ENCODE results near the gene SCAMP3.

The SCAMP3 gene

DNA sequence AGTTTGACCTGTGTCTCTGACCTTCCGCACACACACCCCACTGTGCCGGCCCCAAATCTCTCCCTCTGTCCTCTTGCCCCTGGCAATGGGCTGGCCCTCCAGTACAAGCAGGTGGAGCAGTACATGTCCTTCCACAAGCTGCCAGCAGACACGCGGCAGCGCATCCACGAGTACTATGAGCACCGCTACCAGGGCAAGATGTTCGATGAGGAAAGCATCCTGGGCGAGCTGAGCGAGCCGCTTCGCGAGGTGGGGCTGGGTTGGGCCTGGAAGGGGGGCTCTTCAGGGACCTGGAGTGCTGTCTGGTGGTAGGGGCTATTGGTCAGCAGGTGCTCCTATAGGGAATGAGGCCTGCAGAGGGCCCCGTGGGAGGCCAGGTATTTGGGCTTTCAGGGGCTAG is 22.9 kb upstream of the SCAMP3 start:
- Histone ChIP-seq H2BK5ac (ENCODE audit: low read depth, low read length, poor library complexity) (no peak overlapping the region), H2BK12ac (ENCODE audit: low read length) (no peak overlapping the region), H3K79me2 (ENCODE audit: control insufficient read depth, insufficient read depth, low read length, poor library complexity) (no peaks in the 10 kb centered on the region), H2AFZ (ENCODE audit: insufficient read depth, low read length, poor library complexity) (no peak overlapping the region), H3K14ac (ENCODE audit: low read length) (no peak overlapping the region), H2BK120ac (ENCODE audit: insufficient read depth, low read length, poor library complexity) (no peak overlapping the region), H3K4me3 (ENCODE audit: low read depth, low read length) (no peak overlapping the region), H3K18ac (ENCODE audit: low read length) (no peak overlapping the region), H3K4me1 (ENCODE audit: control insufficient read depth in 1 of 2, insufficient read depth in 2 of 2, low read length in 2 of 2) (no peaks in the 10 kb centered on the region), H4K91ac (ENCODE audit: low read depth, low read length) (no peak overlapping the region), H3K9ac (ENCODE audit: low read length) (no peak overlapping the region), H3K4me2 (ENCODE audit: low read length) (no peak overlapping the region), H3K4ac (ENCODE audit: low read depth, low read length) (no peak overlapping the region), H3K23ac (ENCODE audit: low read length) (no peak overlapping the region), H3K36me3 (ENCODE audit: control insufficient read depth in 1 of 2, insufficient read depth in 2 of 2, low read length in 2 of 2) (peaks cover 2% of the 10 kb centered on the region in 2 experiments), H3K79me1 (ENCODE audit: low read length) (no peaks in the 10 kb centered on the region), H2AK5ac (ENCODE audit: low read length) (no peak overlapping the region), H4K12ac (ENCODE audit: low read depth, low read length) (no peak overlapping the region), H3K27me3 (ENCODE audit: insufficient read depth, low read length) (no peaks in the 10 kb centered on the region), H3K9me3 (ENCODE audit: insufficient read depth, low read depth, low read length) (no peaks in the 10 kb centered on the region), H4K8ac (ENCODE audit: low read depth, low read length) (no peak overlapping the region), H3K27ac (ENCODE audit: low read depth, low read length) (no peak overlapping the region)
- no CpG with 5 or more reads among the region's 14 CpGs for WGBS (ENCODE audit: extremely low coverage, insufficient coverage, insufficient read length)
- no peak for DNase-seq

DNA sequence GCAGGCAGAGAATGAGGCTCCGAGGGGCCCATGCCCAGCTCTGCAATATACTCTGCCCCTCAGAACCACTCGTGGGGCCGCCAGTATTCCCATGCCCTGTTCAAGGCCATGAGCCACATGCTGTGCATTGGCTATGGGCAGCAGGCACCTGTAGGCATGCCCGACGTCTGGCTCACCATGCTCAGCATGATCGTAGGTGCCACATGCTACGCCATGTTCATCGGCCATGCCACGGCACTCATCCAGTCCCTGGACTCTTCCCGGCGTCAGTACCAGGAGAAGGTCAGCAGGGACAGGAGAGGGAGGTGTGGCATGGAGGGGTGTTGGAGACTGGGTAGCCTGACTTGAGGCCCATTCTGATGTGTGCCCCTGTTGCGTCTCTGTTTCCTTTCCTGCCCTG is 22.3 kb upstream of the SCAMP3 start:
- H2BK12ac ChIP-seq (ENCODE audit: low read length), result no peak overlapping the region
- H3K4me1 ChIP-seq (ENCODE audit: control insufficient read depth in 1 of 2, insufficient read depth in 2 of 2, low read length in 2 of 2), result no peaks in the 10 kb centered on the region
- no peak overlapping the region for H2AK5ac ChIP-seq (ENCODE audit: low read length)
- no peak overlapping the region for H3K4me2 ChIP-seq (ENCODE audit: low read length)
- H3K4ac ChIP-seq (ENCODE audit: low read depth, low read length), result no peak overlapping the region
- H3K27ac ChIP-seq (ENCODE audit: low read depth, low read length), result no peak overlapping the region
- H4K8ac ChIP-seq (ENCODE audit: low read depth, low read length), result no peak overlapping the region
- no peak overlapping the region for H2BK5ac ChIP-seq (ENCODE audit: low read depth, low read length, poor library complexity)
- no peak overlapping the region for H3K14ac ChIP-seq (ENCODE audit: low read length)
- no peak overlapping the region for H3K4me3 ChIP-seq (ENCODE audit: low read depth, low read length)
- no peak overlapping the region for H3K18ac ChIP-seq (ENCODE audit: low read length)
- H4K91ac ChIP-seq (ENCODE audit: low read depth, low read length), result no peak overlapping the region
- H3K27me3 ChIP-seq (ENCODE audit: insufficient read depth, low read length), result no peaks in the 10 kb centered on the region
- no peak overlapping the region for H3K9ac ChIP-seq (ENCODE audit: low read length)
- no peak overlapping the region for H2AFZ ChIP-seq (ENCODE audit: insufficient read depth, low read length, poor library complexity)
- H4K12ac ChIP-seq (ENCODE audit: low read depth, low read length), result no peak overlapping the region
- WGBS (ENCODE audit: extremely low coverage, insufficient coverage, insufficient read length), result no CpG with 5 or more reads among the region's 12 CpGs
- no peak for DNase-seq
- no peaks in the 10 kb centered on the region for H3K79me2 ChIP-seq (ENCODE audit: control insufficient read depth, insufficient read depth, low read length, poor library complexity)
- no peaks in the 10 kb centered on the region for H3K79me1 ChIP-seq (ENCODE audit: low read length)
- no peak overlapping the region for H2BK120ac ChIP-seq (ENCODE audit: insufficient read depth, low read length, poor library complexity)
- no peaks in the 10 kb centered on the region for H3K9me3 ChIP-seq (ENCODE audit: insufficient read depth, low read depth, low read length)
- peaks cover 2% of the 10 kb centered on the region in 2 experiments for H3K36me3 ChIP-seq (ENCODE audit: control insufficient read depth in 1 of 2, insufficient read depth in 2 of 2, low read length in 2 of 2)
- no peak overlapping the region for H3K23ac ChIP-seq (ENCODE audit: low read length)

DNA sequence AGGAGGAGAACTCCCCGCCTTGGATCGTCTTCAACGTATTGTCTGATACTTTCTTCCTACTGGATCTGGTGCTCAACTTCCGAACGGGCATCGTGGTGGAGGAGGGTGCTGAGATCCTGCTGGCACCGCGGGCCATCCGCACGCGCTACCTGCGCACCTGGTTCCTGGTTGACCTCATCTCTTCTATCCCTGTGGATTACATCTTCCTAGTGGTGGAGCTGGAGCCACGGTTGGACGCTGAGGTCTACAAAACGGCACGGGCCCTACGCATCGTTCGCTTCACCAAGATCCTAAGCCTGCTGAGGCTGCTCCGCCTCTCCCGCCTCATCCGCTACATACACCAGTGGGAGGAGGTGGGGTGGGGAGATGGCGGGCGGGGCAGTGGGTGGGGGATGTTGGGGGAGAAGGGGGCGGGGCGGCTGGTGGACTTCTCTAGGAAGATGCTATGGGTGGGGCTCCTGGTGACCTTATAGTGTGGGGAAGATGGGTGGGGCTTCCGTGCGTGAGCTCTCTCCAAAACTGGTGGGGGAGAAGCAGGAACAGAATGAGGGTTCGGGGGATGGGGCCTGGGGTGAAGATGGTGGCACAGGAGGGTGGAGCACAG is 20.4 kb upstream of the SCAMP3 start:
- Histone ChIP-seq H3K4me3 (ENCODE audit: low read depth, low read length) (no peak overlapping the region), H4K12ac (ENCODE audit: low read depth, low read length) (no peak overlapping the region)

DNA sequence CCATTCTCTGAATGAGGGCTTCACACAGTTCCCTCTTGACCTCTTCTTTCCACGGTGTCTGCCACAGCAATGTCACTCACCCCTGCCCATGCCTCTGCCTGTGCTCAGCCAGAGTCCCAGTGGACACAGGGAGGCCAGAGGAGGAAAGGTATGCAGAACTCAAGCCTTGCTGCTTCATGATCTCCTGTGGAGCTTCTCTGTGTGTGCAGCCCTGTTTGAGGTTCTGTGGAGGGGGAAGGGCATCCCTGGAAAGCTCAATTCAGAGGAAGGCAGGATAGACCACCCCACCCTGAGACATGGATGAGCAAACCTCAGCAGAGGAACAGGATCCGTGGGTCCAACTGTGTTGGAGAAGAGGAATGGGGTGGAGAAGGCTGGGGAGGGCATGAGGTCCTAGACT is 17.1 kb upstream of the SCAMP3 start:
- Histone ChIP-seq H3K27me3 (ENCODE audit: insufficient read depth, low read length) (no peaks in the 10 kb centered on the region), H2AK5ac (ENCODE audit: low read length) (no peak overlapping the region), H4K8ac (ENCODE audit: low read depth, low read length) (no peak overlapping the region), H3K4me3 (ENCODE audit: low read depth, low read length) (no peak overlapping the region), H3K4me2 (ENCODE audit: low read length) (no peak overlapping the region), H3K18ac (ENCODE audit: low read length) (no peak overlapping the region), H3K79me1 (ENCODE audit: low read length) (peaks cover 4% of the 10 kb centered on the region), H4K12ac (ENCODE audit: low read depth, low read length) (no peak overlapping the region), H3K23ac (ENCODE audit: low read length) (no peak overlapping the region), H3K4me1 (ENCODE audit: control insufficient read depth in 1 of 2, insufficient read depth in 2 of 2, low read length in 2 of 2) (peaks cover 8 to 12% of the 10 kb centered on the region in 2 experiments), H3K4ac (ENCODE audit: low read depth, low read length) (no peak overlapping the region), H3K36me3 (ENCODE audit: control insufficient read depth in 1 of 2, insufficient read depth in 2 of 2, low read length in 2 of 2) (peaks cover 2% of the 10 kb centered on the region in 2 experiments), H3K9ac (ENCODE audit: low read length) (peak overlapping the region; percentile 31), H3K27ac (ENCODE audit: low read depth, low read length) (no peak overlapping the region), H3K79me2 (ENCODE audit: control insufficient read depth, insufficient read depth, low read length, poor library complexity) (peaks cover 3% of the 10 kb centered on the region), H2BK12ac (ENCODE audit: low read length) (no peak overlapping the region), H3K14ac (ENCODE audit: low read length) (no peak overlapping the region), H4K91ac (ENCODE audit: low read depth, low read length) (no peak overlapping the region), H2AFZ (ENCODE audit: insufficient read depth, low read length, poor library complexity) (no peak overlapping the region), H3K9me3 (ENCODE audit: insufficient read depth, low read depth, low read length) (peaks cover 1% of the 10 kb centered on the region), H2BK5ac (ENCODE audit: low read depth, low read length, poor library complexity) (no peak overlapping the region), H2BK120ac (ENCODE audit: insufficient read depth, low read length, poor library complexity) (no peak overlapping the region)
- no CpG with 5 or more reads among the region's 2 CpGs for WGBS (ENCODE audit: extremely low coverage, insufficient coverage, insufficient read length)
- DNase-seq, result no peak

More for the DNA sequence above, 20.4 kb upstream of the SCAMP3 start:
- Histone ChIP-seq H2BK5ac (ENCODE audit: low read depth, low read length, poor library complexity) (no peak overlapping the region), H3K27ac (ENCODE audit: low read depth, low read length) (no peak overlapping the region), H3K18ac (ENCODE audit: low read length) (no peak overlapping the region), H3K4me2 (ENCODE audit: low read length) (no peak overlapping the region), H3K27me3 (ENCODE audit: insufficient read depth, low read length) (no peaks in the 10 kb centered on the region), H3K36me3 (ENCODE audit: control insufficient read depth in 1 of 2, insufficient read depth in 2 of 2, low read length in 2 of 2) (peaks cover 2% of the 10 kb centered on the region in 2 experiments), H3K9me3 (ENCODE audit: insufficient read depth, low read depth, low read length) (peaks cover 1% of the 10 kb centered on the region), H4K8ac (ENCODE audit: low read depth, low read length) (no peak overlapping the region), H2AFZ (ENCODE audit: insufficient read depth, low read length, poor library complexity) (no peak overlapping the region), H3K4ac (ENCODE audit: low read depth, low read length) (no peak overlapping the region), H2BK120ac (ENCODE audit: insufficient read depth, low read length, poor library complexity) (no peak overlapping the region), H2BK12ac (ENCODE audit: low read length) (no peak overlapping the region), H3K79me1 (ENCODE audit: low read length) (peaks cover under 1% of the 10 kb centered on the region), H3K23ac (ENCODE audit: low read length) (no peak overlapping the region), H3K14ac (ENCODE audit: low read length) (no peak overlapping the region), H3K4me1 (ENCODE audit: control insufficient read depth in 1 of 2, insufficient read depth in 2 of 2, low read length in 2 of 2) (peaks cover 5 to 8% of the 10 kb centered on the region in 2 experiments), H3K9ac (ENCODE audit: low read length) (no peak overlapping the region), H3K79me2 (ENCODE audit: control insufficient read depth, insufficient read depth, low read length, poor library complexity) (no peaks in the 10 kb centered on the region), H2AK5ac (ENCODE audit: low read length) (no peak overlapping the region), H4K91ac (ENCODE audit: low read depth, low read length) (no peak overlapping the region)
- WGBS (ENCODE audit: extremely low coverage, insufficient coverage, insufficient read length), result no CpG with 5 or more reads among the region's 29 CpGs
- DNase-seq, result no peak

Data from trophoblast cell (in vitro differentiated cells and primary cell).